Anterior cingulate cortex (tissue), 58 donors: ENCODE measurements around the gene RPH3AL.

Experiments used
- DNase-seq, 58 donors: peaks; one replicate each; lab custom pipeline; 2025; lab: John Stamatoyannopoulos, UW

Gene RPH3AL

GRCh38 chr17:305090-305976 is 47.3 kb downstream of the RPH3AL start:
- no peak for DNase-seq

GRCh38 chr17:304461-304860 is 48.1 kb downstream of the RPH3AL start:
- DNase-seq = no peak

- no peak for DNase-seq
Observed at GRCh38 chr17:303168-303567, 49.4 kb downstream of the RPH3AL start.

- DNase-seq = no peak
Observed at GRCh38 chr17:302300-302698, 50.3 kb downstream of the RPH3AL start.

GRCh38 chr17:301681-302299 is 50.8 kb downstream of the RPH3AL start:
- no peak for DNase-seq

- no peak for DNase-seq
Observed at GRCh38 chr17:300881-301280, 51.7 kb downstream of the RPH3AL start.

GRCh38 chr17:299546-299945 is 53.1 kb downstream of the RPH3AL start:
- no peak for DNase-seq

GRCh38 chr17:298791-299450 is 53.7 kb downstream of the RPH3AL start:
- DNase-seq = no peak

GRCh38 chr17:297758-298157 is 54.8 kb downstream of the RPH3AL start:
- DNase-seq = no peak

- DNase-seq = no peak
Observed at GRCh38 chr17:296906-297690, 55.5 kb downstream of the RPH3AL start.

- DNase-seq = no peak
Observed at GRCh38 chr17:296379-296778, 56.2 kb downstream of the RPH3AL start.

- peak in 7 of 58 donors; percentile 4 to 41 (median 18) for DNase-seq
Observed at GRCh38 chr17:292531-293382, 59.9 kb downstream of the RPH3AL start.

- DNase-seq = no peak
Observed at GRCh38 chr17:292016-292415, 60.6 kb downstream of the RPH3AL start.

- no peak for DNase-seq
Observed at GRCh38 chr17:291587-291986, 61.0 kb downstream of the RPH3AL start.

- DNase-seq = no peak
Observed at GRCh38 chr17:290626-291025, 62.0 kb downstream of the RPH3AL start.

- DNase-seq = no peak
Observed at GRCh38 chr17:290121-290521, 62.5 kb downstream of the RPH3AL start.

- no peak for DNase-seq
Observed at GRCh38 chr17:289409-289808, 63.2 kb downstream of the RPH3AL start.

GRCh38 chr17:288802-289356 is 63.7 kb downstream of the RPH3AL start:
- DNase-seq = no peak

GRCh38 chr17:286571-286970 is 66.0 kb downstream of the RPH3AL start:
- no peak for DNase-seq
